Measurements from ENCODE around the gene MDK. TPM values are rescaled to one million over a fixed set of nuclear protein-coding genes. Genes with fewer than 3 reads are reported as not detected.

MDK gene
- total and polyA plus RNA-seq, 2 experiments from 2014 or later, result 562 to 1,225 TPM

DNA sequence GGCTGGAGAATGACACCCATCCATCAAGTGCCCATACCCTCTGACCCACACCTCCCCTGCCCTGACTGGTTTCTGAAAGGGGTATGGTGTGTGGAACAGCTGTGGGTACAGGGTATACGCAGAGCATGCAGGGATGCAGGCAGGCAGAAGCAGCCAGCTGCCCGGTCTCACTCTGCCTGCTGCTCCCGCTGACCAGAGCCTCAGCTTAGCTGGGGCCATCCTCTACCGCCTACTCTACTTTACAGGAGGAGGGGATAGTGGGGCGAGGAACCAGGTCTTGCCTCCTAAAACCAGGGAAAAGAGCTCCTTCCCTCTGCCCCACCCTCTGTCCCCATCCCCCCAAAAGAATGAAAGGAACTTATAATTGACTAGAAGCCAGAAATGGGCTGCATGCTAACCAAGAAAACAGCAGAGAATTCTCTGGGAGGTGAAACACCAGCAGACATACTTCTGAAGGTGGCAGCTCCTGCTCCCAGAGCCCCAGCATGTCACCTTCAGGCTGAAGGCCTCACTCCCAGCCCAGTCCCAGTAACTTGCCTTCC, 23.1 kb downstream of the MDK start:
- Histone ChIP-seq H3K27ac (no peak overlapping the region), H3K27me3 (no peaks in the 10 kb centered on the region), H3K9me2 (replicated peaks; ENCODE audit: insufficient read depth) (no peaks in the 10 kb centered on the region), H3K79me2 (no peaks in the 10 kb centered on the region), H3K4me1 (ENCODE audit: insufficient read depth) (no peaks in the 10 kb centered on the region), H3K36me3 (replicated peaks; ENCODE audit: insufficient read depth, low read depth) (no peaks in the 10 kb centered on the region), H3K4me3 (no peak overlapping the region), H2AFZ (no peak overlapping the region), H4K20me1 (ENCODE audit: insufficient read depth, poor library complexity, severe bottlenecking) (no peaks in the 10 kb centered on the region), H3K9me3 (ENCODE audit: low read depth) (no peaks in the 10 kb centered on the region), H3K4me2 (no peak overlapping the region)
- 92% methylated on average over 5 of the region's 5 CpGs for WGBS (ENCODE audit: low lambda C conversion rate, missing lambda C conversion rate)
- TF ChIP-seq, protein P1, sequence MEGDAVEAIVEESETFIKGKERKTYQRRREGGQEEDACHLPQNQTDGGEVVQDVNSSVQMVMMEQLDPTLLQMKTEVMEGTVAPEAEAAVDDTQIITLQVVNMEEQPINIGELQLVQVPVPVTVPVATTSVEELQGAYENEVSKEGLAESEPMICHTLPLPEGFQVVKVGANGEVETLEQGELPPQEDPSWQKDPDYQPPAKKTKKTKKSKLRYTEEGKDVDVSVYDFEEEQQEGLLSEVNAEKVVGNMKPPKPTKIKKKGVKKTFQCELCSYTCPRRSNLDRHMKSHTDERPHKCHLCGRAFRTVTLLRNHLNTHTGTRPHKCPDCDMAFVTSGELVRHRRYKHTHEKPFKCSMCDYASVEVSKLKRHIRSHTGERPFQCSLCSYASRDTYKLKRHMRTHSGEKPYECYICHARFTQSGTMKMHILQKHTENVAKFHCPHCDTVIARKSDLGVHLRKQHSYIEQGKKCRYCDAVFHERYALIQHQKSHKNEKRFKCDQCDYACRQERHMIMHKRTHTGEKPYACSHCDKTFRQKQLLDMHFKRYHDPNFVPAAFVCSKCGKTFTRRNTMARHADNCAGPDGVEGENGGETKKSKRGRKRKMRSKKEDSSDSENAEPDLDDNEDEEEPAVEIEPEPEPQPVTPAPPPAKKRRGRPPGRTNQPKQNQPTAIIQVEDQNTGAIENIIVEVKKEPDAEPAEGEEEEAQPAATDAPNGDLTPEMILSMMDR (IDR thresholded peaks at IDR 0.05; ENCODE audit: poor library complexity), result no peak
- TF ChIP-seq EZH2phosphoT487 (IDR thresholded peaks at IDR 0.05; ENCODE audit: low read depth, severe bottlenecking, unreplicated experiment) (no peak), EZH2 (IDR thresholded peaks at IDR 0.05; ENCODE audit: borderline replicate concordance) (no peak)
- no peak for DNase-seq (ENCODE audit: low spot score)

DNA sequence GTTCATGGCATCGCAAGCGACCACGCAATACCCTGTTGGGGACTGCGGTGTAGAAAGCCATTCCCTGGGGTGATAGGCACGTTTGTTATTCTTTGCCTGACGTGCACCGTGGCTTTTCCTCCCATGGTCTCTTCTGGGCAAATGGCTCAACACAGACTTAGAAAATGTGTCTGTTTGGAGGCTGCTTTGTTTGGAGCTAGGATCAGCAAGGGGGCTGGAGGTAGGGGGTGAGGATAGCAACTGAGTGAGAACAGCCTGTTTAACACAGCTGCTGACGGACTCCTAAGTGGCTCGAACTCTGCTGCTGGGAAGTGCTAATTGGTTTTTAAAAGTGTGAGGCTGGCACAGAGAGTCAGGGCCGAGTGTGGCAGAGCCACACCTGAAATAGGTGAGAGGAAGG, 26.2 kb downstream of the MDK start:
- H4K20me1 ChIP-seq (ENCODE audit: insufficient read depth, poor library complexity, severe bottlenecking), result no peaks in the 10 kb centered on the region
- no peaks in the 10 kb centered on the region for H3K27me3 ChIP-seq
- TF ChIP-seq EZH2phosphoT487 (IDR thresholded peaks at IDR 0.05; ENCODE audit: low read depth, severe bottlenecking, unreplicated experiment) (no peak), EZH2 (IDR thresholded peaks at IDR 0.05; ENCODE audit: borderline replicate concordance) (no peak)
- TF ChIP-seq, protein P1 (IDR thresholded peaks at IDR 0.05; ENCODE audit: poor library complexity), result no peak
- no peaks in the 10 kb centered on the region for H3K9me3 ChIP-seq (ENCODE audit: low read depth)
- H2AFZ ChIP-seq, result no peak overlapping the region
- 93% methylated on average over 10 of the region's 10 CpGs for WGBS (ENCODE audit: low lambda C conversion rate, missing lambda C conversion rate)
- H3K9me2 ChIP-seq (replicated peaks; ENCODE audit: insufficient read depth), result no peaks in the 10 kb centered on the region
- no peaks in the 10 kb centered on the region for H3K4me1 ChIP-seq (ENCODE audit: insufficient read depth)
- no peak for DNase-seq (ENCODE audit: low spot score)
- no peak overlapping the region for H3K4me3 ChIP-seq
- no peaks in the 10 kb centered on the region for H3K36me3 ChIP-seq (replicated peaks; ENCODE audit: insufficient read depth, low read depth)
- no peak overlapping the region for H3K27ac ChIP-seq
- no peak overlapping the region for H3K4me2 ChIP-seq
- H3K79me2 ChIP-seq, result no peaks in the 10 kb centered on the region

DNA sequence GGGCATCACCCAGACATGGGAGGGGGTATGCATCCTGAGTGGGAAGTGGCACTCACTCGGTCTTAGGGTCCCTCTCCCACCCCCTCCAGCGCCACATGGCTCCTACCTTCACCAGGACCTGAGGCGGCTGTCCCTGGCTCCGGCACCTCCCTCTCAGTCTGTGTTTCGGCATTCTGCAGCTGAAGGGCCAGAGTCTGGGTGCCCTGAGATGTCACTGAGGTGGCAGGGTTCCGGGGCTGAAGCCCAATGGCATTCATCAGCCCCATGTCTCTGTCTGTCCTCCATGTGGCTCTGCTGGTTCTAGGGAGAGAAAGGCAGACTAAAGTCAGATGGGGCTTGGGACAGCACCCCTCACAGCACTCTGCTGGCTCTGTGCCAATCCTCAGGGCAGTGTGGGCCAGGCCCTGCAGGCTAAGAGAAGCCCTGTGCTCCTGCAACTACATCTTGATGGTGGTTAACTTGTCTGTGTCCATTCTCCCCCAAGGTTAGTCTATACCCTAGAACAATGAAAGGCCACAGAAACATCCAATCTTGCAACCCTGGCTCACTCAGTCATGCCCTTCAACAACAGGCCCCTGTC, 27.0 kb downstream of the MDK start:
- Histone ChIP-seq H3K9me3 (ENCODE audit: low read depth) (no peaks in the 10 kb centered on the region), H3K36me3 (replicated peaks; ENCODE audit: insufficient read depth, low read depth) (no peaks in the 10 kb centered on the region), H3K9me2 (replicated peaks; ENCODE audit: insufficient read depth) (no peaks in the 10 kb centered on the region), H3K4me2 (no peak overlapping the region), H2AFZ (no peak overlapping the region), H4K20me1 (ENCODE audit: insufficient read depth, poor library complexity, severe bottlenecking) (no peaks in the 10 kb centered on the region), H3K79me2 (no peaks in the 10 kb centered on the region), H3K4me3 (no peak overlapping the region), H3K27me3 (no peaks in the 10 kb centered on the region), H3K4me1 (ENCODE audit: insufficient read depth) (no peaks in the 10 kb centered on the region), H3K27ac (no peak overlapping the region)
- no peak for DNase-seq (ENCODE audit: low spot score)
- WGBS (ENCODE audit: low lambda C conversion rate, missing lambda C conversion rate), result 93% methylated on average over 6 of the region's 6 CpGs
- TF ChIP-seq EZH2phosphoT487 (IDR thresholded peaks at IDR 0.05; ENCODE audit: low read depth, severe bottlenecking, unreplicated experiment) (no peak), EZH2 (IDR thresholded peaks at IDR 0.05; ENCODE audit: borderline replicate concordance) (no peak)
- TF ChIP-seq, protein P1 (IDR thresholded peaks at IDR 0.05; ENCODE audit: poor library complexity), result no peak
